ENCODE data around the gene MSANTD1.

- no peak for TF ChIP-seq ZNF274 (IDR thresholded peaks at IDR 0.05; ENCODE audit: low read depth, low read length)
- no peak for TF ChIP-seq YY1 (IDR thresholded peaks at IDR 0.05; ENCODE audit: insufficient read depth, insufficient read length)
These were observed 13.5 kb downstream of the MSANTD1 start for GRCh38 chr4:3262208-3263052.
